Dedifferentiated amniotic fluid mesenchymal stem cell (primary cell): ENCODE results near the gene PTH2R.
"Not testable (repeated sequence)": the region's sequence is repeated elsewhere in the genome, so short reads cannot be mapped to it uniquely, and the experiment has no call there.

Experiments used
- DNase-seq: peaks from one replicate; pipeline ENCODE4 v3.0.0-alpha.2; 2016; ENCODE audit errors: extremely low spot score

The PTH2R gene

GRCh38 chr2:208482453-208483015 lies 75.9 kb downstream of the PTH2R start:
- not testable (repeated sequence) for DNase-seq

- no peak for DNase-seq
Measured at GRCh38 chr2:208485390-208485789, 78.8 kb downstream of the PTH2R start.

- no peak for DNase-seq
Measured at GRCh38 chr2:208488686-208489564, 82.3 kb downstream of the PTH2R start.

- no peak for DNase-seq
Measured at GRCh38 chr2:208489687-208490086, 83.1 kb downstream of the PTH2R start.

GRCh38 chr2:208490492-208490891 lies 83.9 kb downstream of the PTH2R start:
- DNase-seq, result no peak

GRCh38 chr2:208491641-208492040 lies 85.0 kb downstream of the PTH2R start:
- DNase-seq, result no peak

GRCh38 chr2:208492069-208492468 lies 85.5 kb downstream of the PTH2R start:
- DNase-seq, result no peak

GRCh38 chr2:208493186-208493585 lies 86.6 kb downstream of the PTH2R start:
- DNase-seq, result no peak

- DNase-seq, result no peak
Measured at GRCh38 chr2:208496129-208496528, 89.5 kb downstream of the PTH2R start.

GRCh38 chr2:208501206-208501605 lies 94.6 kb downstream of the PTH2R start:
- no peak for DNase-seq

- no peak for DNase-seq
Measured at GRCh38 chr2:208502288-208502687, 95.7 kb downstream of the PTH2R start.

GRCh38 chr2:208505365-208505764 lies 98.8 kb downstream of the PTH2R start:
- not testable (repeated sequence) for DNase-seq

GRCh38 chr2:208509586-208509985 lies 103.0 kb downstream of the PTH2R start:
- no peak for DNase-seq

- DNase-seq, result no peak
Measured at GRCh38 chr2:208511016-208511415, 104.4 kb downstream of the PTH2R start.

- no peak for DNase-seq
Measured at GRCh38 chr2:208511573-208511972, 105.0 kb downstream of the PTH2R start.

- no peak for DNase-seq
Measured at GRCh38 chr2:208515099-208515498, 108.5 kb downstream of the PTH2R start.

GRCh38 chr2:208523069-208523468 lies 116.5 kb downstream of the PTH2R start:
- DNase-seq, result not testable (repeated sequence)

GRCh38 chr2:208525165-208525564 lies 118.6 kb downstream of the PTH2R start:
- DNase-seq, result not testable (repeated sequence)

GRCh38 chr2:208529796-208530195 lies 123.2 kb downstream of the PTH2R start:
- no peak for DNase-seq

GRCh38 chr2:208531361-208531760 lies 124.8 kb downstream of the PTH2R start:
- no peak for DNase-seq

- DNase-seq, result not testable (repeated sequence)
Measured at GRCh38 chr2:208535578-208535977, 129.0 kb downstream of the PTH2R start.

GRCh38 chr2:208541461-208541988 lies 134.9 kb downstream of the PTH2R start:
- no peak for DNase-seq

GRCh38 chr2:208541989-208542464 lies 135.4 kb downstream of the PTH2R start:
- DNase-seq, result no peak
